CD14-positive monocyte (primary cell): ENCODE data around the gene HDGF. TPM values are rescaled to one million over a fixed set of nuclear protein-coding genes. Genes with fewer than 3 reads are reported as not detected.

ENCODE experiments used
- DNase-seq, 3 donors: peaks; one replicate each; pipeline ENCODE4 v3.0.0-alpha.2; 2011 to 2022
- H2AFZ ChIP-seq: 2 replicates; pipeline ENCODE4 v1.6.0; 2012; ENCODE audit warnings: mild to moderate bottlenecking, low read depth, low read length, inconsistent platforms; ENCODE audit not compliant: insufficient read depth, poor library complexity, severe bottlenecking
- H3K27ac ChIP-seq, 2 donors: 1 replicate in 1 of 2; 2 replicates in 1 of 2; pipeline ENCODE4 v1.5.1; 2012 to 2013; ENCODE audit warnings: low read length in 2 of 2, control low read depth in 1 of 2, inconsistent platforms in 1 of 2, low read depth in 1 of 2, mild to moderate bottlenecking in 1 of 2
- H3K27me3 ChIP-seq, 2 donors: one replicate each; pipeline versions ENCODE4 v1.6.0 to v1.6.1; 2011 to 2013; ENCODE audit warnings: low read length in 2 of 2; ENCODE audit not compliant: control insufficient read depth in 2 of 2, insufficient read depth in 2 of 2
- H3K36me3 ChIP-seq, 2 donors: replicated peaks in 1 of 2; 1 replicate in 1 of 2; 2 replicates in 1 of 2; pipeline versions ENCODE4 v1.5.1 to v1.6.1; 2012 to 2013; ENCODE audit warnings: low read length in 2 of 2, control low read depth in 1 of 2, inconsistent platforms in 1 of 2, mild to moderate bottlenecking in 1 of 2; ENCODE audit not compliant: insufficient read depth in 2 of 2, control insufficient read depth in 1 of 2
- H3K4me1 ChIP-seq, 2 donors: 1 replicate in 1 of 2; 2 replicates in 1 of 2; pipeline versions ENCODE4 v1.5.1 to v1.6.1; 2012 to 2013; ENCODE audit warnings: low read length in 2 of 2, control low read depth in 1 of 2, inconsistent platforms in 1 of 2, mild to moderate bottlenecking in 1 of 2, moderate library complexity in 1 of 2; ENCODE audit not compliant: insufficient read depth in 2 of 2, control insufficient read depth in 1 of 2
- H3K4me2 ChIP-seq: replicated peaks from 2 replicates; pipeline ENCODE3; 2012; ENCODE audit warnings: low read length, moderate library complexity, mild to moderate bottlenecking; ENCODE audit not compliant: poor library complexity, severe bottlenecking; ENCODE audit errors: extremely low read depth
- H3K4me3 ChIP-seq, 3 experiments: fragments of 200-600 bp in 1 of 3; sonication (generic) in 1 of 3; replicated peaks in 1 of 3; 1 replicate in 2 of 3; 2 replicates in 1 of 3; pipeline ENCODE4 v1.5.1; 2011 to 2013; ENCODE audit warnings: low read length in 3 of 3, mild to moderate bottlenecking in 3 of 3, control low read depth in 2 of 3, low read depth in 2 of 3, inconsistent platforms in 1 of 3, moderate library complexity in 1 of 3
- H3K79me2 ChIP-seq: 2 replicates; pipeline ENCODE4 v1.6.0; 2012; ENCODE audit warnings: mild to moderate bottlenecking, control low read depth, inconsistent platforms, low read length, moderate library complexity; ENCODE audit not compliant: insufficient read depth
- H3K9ac ChIP-seq: 2 replicates; pipeline ENCODE4 v1.6.0; 2017; ENCODE audit warnings: low read length, mild to moderate bottlenecking; ENCODE audit not compliant: insufficient read depth, poor library complexity, severe bottlenecking
- H3K9me3 ChIP-seq, 2 donors: replicated peaks in 1 of 2; 1 replicate in 1 of 2; 2 replicates in 1 of 2; pipeline versions ENCODE4 v1.5.1 to v1.6.1; 2012 to 2013; ENCODE audit warnings: low read length in 2 of 2, control low read depth in 1 of 2; ENCODE audit not compliant: control insufficient read depth in 1 of 2, insufficient read depth in 1 of 2
- H4K20me1 ChIP-seq: 2 replicates; pipeline ENCODE4 v1.6.0; 2012; ENCODE audit warnings: mild to moderate bottlenecking, low read length, control low read depth, moderate library complexity; ENCODE audit not compliant: insufficient read depth
- H3K27ac Mint-ChIP-seq, 7 donors: one replicate each; pipeline ENCODE4 v1.8.0; 2020; ENCODE audit warnings: mild to moderate bottlenecking in 7 of 7, mixed read lengths in 7 of 7, moderate library complexity in 6 of 7, inconsistent platforms in 2 of 7
- H3K27me3 Mint-ChIP-seq, 3 donors: one replicate each; pipeline ENCODE4 v1.8.0; 2021 to 2022; ENCODE audit warnings: low read depth in 3 of 3, mild to moderate bottlenecking in 3 of 3, mixed read lengths in 3 of 3, moderate library complexity in 3 of 3, inconsistent platforms in 1 of 3
- H3K36me3 Mint-ChIP-seq, 2 donors: one replicate each; pipeline ENCODE4 v1.8.0; 2020; ENCODE audit warnings: mixed read lengths in 2 of 2, inconsistent platforms in 1 of 2, mild to moderate bottlenecking in 1 of 2
- H3K4me1 Mint-ChIP-seq: one replicate; pipeline ENCODE4 v1.8.0; 2020; ENCODE audit warnings: mild to moderate bottlenecking, mixed read lengths
- H3K4me3 Mint-ChIP-seq, 2 donors: one replicate each; pipeline ENCODE4 v1.8.0; 2020; ENCODE audit warnings: mild to moderate bottlenecking in 2 of 2, mixed read lengths in 2 of 2, moderate library complexity in 1 of 2
- H3K9me3 Mint-ChIP-seq, 7 donors: one replicate each; pipeline ENCODE4 v1.8.0; 2020 to 2022; ENCODE audit warnings: mixed read lengths in 7 of 7, mild to moderate bottlenecking in 6 of 7, moderate library complexity in 6 of 7, inconsistent platforms in 2 of 7
- WGBS: methylation state at CpG from one replicate; pipeline ENCODE4 v1.1.5; 2013; ENCODE audit warnings: missing lambda C conversion rate; ENCODE audit not compliant: insufficient coverage; 5-methylcytosine and 5-hydroxymethylcytosine counted together
- intact Hi-C, 2 donors: fragments of 100-400 bp; cut with micrococcal nuclease; formaldehyde crosslinking; loops; one replicate each; pipeline versions ENCODE4 v1.15.0 to v1.15.1; 2023
- polyA plus RNA-seq, 3 donors: library from polyadenylated mRNA; depleted of rRNA in 1 of 3; unstranded in 2 of 3; stranded (reverse) in 1 of 3; fragments of 300-500 nt in 2 of 3; fragments of >200 nt in 1 of 3; fragmentation: Illumina TruSeq in 2 of 3; gene quantifications; 1 replicate in 2 of 3; 2 replicates in 1 of 3; pipeline ENCODE4 v1.2.3, GENCODE V29; 2012 to 2021
- TF ChIP-seq, protein P1 (sequence below): fragments of 200-600 bp; IDR thresholded peaks from one replicate; pipeline ENCODE4 v1.8.0; 2022; ENCODE audit warnings: antibody characterized with exemption, mild to moderate bottlenecking

HDGF gene
- polyA plus RNA-seq, 3 donors, result 23.9 to 92.4 (median 49.9) TPM

DNA sequence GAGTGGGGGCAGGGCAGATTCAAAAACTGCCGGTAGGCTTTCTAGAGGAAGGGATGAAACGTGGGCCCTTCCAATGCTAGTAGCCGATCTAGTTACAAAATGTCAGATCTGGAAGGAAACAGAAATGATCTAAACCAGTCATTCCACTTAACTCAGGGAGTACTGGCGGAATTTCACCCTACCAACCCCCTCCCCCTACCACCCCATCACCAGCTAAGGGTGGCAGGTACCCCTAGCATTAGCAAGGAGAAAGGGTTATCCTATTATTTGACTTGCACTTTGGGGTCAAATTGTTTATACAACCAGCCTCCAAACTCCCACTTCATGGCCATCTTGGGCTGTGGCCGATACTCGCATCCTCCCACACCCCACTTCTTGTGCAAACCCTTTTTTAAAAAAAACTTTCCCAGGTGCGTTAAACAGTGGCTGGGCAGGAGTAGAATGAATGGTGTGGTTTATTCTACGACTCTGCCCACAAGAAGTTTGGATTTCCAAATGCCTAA lies 9.9 kb downstream of the HDGF start:
- Histone ChIP-seq H3K9ac (no peak overlapping the region), H3K9me3 (no peaks in the 10 kb centered on the region), H3K79me2 (peaks cover 41% of the 10 kb centered on the region), H3K27me3 (no peaks in the 10 kb centered on the region), H4K20me1 (peaks cover 19% of the 10 kb centered on the region), H2AFZ (peak overlapping the region; percentile 85), H3K36me3 (peaks cover 40 to 54% of the 10 kb centered on the region in 2 donors), H3K4me2 (peak overlapping the region; percentile 89), H3K4me1 (peaks cover 27 to 37% of the 10 kb centered on the region in 2 donors), H3K27ac (peak overlapping the region; percentile 72 to 83), H3K4me3 (peak overlapping the region; percentile 11 to 93 (median 26))
- TF ChIP-seq, protein P1, sequence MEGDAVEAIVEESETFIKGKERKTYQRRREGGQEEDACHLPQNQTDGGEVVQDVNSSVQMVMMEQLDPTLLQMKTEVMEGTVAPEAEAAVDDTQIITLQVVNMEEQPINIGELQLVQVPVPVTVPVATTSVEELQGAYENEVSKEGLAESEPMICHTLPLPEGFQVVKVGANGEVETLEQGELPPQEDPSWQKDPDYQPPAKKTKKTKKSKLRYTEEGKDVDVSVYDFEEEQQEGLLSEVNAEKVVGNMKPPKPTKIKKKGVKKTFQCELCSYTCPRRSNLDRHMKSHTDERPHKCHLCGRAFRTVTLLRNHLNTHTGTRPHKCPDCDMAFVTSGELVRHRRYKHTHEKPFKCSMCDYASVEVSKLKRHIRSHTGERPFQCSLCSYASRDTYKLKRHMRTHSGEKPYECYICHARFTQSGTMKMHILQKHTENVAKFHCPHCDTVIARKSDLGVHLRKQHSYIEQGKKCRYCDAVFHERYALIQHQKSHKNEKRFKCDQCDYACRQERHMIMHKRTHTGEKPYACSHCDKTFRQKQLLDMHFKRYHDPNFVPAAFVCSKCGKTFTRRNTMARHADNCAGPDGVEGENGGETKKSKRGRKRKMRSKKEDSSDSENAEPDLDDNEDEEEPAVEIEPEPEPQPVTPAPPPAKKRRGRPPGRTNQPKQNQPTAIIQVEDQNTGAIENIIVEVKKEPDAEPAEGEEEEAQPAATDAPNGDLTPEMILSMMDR, result no peak
- Mint-ChIP-seq H3K4me1 (peaks cover 31% of the 10 kb centered on the region), H3K36me3 (peaks cover 44 to 59% of the 10 kb centered on the region in 2 donors), H3K9me3 (peaks cover 0 to 2% (median 0%) of the 10 kb centered on the region in 7 donors), H3K4me3 (peak overlapping the region; percentile 90 to 95), H3K27me3 (peaks cover 0 to 2% (median 1%) of the 10 kb centered on the region in 3 donors), H3K27ac (peak overlapping the region; percentile 89 to 97 (median 96))
- intact Hi-C loops, result loop anchor here (1.0 kb wide), 1 partner anchor 26 kb away; the partner anchor contains the start of gene PRCC (in 2 of the 2)
- no peak for DNase-seq
- 40% methylated on average over 2 of the region's 8 CpGs for WGBS

DNA sequence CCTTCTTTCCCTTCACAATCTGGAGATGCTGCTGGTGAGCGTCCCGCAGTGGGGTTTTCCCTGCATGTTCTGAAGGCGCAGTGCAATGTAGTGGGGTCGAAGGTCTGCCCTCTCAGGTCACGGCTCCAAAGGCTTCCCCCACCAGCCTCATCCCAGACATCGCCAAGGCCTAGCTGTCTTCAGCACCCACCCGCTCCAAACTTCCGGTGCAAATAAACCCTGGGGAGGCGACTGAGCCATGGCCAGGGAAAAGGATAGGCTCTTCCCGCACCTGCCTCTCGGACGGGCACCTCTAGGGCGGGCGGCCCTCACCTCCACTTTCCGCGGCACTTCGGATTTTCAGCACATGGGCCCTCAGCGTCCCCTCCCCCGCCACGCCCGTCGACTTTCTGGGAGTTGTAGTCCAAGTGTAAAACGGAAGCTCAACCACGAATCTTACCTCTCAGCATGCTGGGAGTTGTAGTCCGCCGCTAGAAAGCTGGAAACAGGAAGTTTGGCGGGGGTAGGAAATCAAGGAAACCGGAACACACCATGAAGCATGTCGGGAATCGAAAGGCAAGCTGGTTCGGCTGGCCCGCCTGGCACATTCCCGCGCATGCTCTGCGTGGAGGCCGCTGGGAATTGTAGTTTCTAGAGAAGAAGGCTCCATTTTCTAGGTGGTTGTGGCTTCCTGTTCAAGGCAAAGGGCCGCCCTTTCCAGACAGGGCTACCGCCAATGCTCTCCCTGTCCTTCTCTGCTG lies 10.6 kb downstream of the HDGF start, which contains the start of gene MRPL24:
Gene MRPL24, minus strand, starts transcription at position 348 of the 740 bp plus-strand sequence. CDS start 2,384 bp downstream, outside the sequence.
- Mint-ChIP-seq H3K27me3 (peaks cover 0 to 2% (median 1%) of the 10 kb centered on the region in 3 donors), H3K27ac (peak within 1 kb of the TSS; percentile 89 to 97 (median 96)), H3K4me1 (peaks cover 25% of the 10 kb centered on the region), H3K9me3 (peaks cover 0 to 2% (median 0%) of the 10 kb centered on the region in 7 donors), H3K36me3 (peaks cover 45 to 65% of the 10 kb centered on the region in 2 donors), H3K4me3 (peak within 1 kb of the TSS; percentile 95 to 97)
- Histone ChIP-seq H3K27ac (peak within 1 kb of the TSS; percentile 72 to 83), H3K9ac (peak within 1 kb of the TSS; percentile 72), H3K4me3 (peak within 1 kb of the TSS; percentile 44 to 93 (median 64)), H3K27me3 (no peaks in the 10 kb centered on the region), H3K79me2 (peaks cover 35% of the 10 kb centered on the region), H3K9me3 (no peaks in the 10 kb centered on the region), H4K20me1 (peaks cover 13% of the 10 kb centered on the region), H2AFZ (peak within 1 kb of the TSS; percentile 97), H3K4me2 (peak within 1 kb of the TSS; percentile 89), H3K4me1 (peaks cover 21 to 31% of the 10 kb centered on the region in 2 donors), H3K36me3 (peaks cover 40 to 61% of the 10 kb centered on the region in 2 donors)
- DNase-seq, result peak; percentile 98 to 99 (median 99)
- intact Hi-C loops, result loop anchor here (1.0 kb wide), 2 partner anchors 10 to 26 kb away; partner anchors contain the start of genes PRCC (in 2 of the 2) and HDGF (in 1 of the 2)
- 0% methylated on average over 30 of the region's 38 CpGs for WGBS
- TF ChIP-seq, protein P1, result no peak
